ENCODE data around the gene ZDHHC19.

DNA sequence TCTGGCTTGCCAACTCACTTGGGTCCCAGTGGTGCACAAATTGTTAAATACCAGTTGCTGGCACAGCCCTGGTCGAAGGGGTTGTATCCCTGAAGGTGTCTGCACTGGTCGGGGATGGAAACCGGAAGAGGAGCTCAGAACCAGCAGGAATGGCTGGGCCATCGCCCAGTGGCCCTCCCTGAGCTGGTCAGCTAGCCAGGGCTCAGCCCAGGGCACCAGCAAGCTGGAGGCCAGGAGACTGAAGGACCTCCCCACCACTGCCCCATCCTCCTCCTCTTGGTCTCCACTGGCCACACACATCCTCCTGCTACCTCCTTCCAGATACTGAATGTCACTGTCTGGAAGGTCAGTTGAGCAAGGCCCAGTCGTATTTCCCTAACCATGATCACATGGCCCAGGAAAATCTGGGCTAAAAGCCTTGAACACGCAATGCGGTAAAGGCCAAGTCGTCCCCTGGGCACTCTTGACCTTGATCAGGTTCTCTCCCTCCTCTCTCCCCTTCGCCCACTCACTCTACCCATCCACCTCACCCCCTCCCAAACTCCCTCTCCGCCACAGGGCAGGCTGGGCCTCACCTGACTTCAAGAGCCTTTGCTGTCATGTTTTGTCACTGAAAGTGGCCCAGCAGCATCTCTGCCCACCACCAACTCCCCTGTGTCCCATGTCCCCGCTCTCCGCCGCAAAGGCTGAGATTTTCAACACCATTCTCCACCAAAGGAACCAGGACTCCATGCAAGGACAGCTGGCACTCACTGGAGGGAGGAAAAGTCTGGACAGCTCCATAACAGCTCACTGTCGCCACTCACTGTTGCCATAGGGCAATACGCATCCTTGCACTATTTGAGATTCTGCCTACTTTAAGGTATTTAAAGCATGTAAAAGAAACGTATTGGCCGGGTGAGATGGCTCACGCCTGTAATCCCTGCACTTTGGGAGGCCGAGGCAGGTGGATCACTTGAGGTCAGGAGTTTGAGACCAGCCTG, 12.1 kb downstream of the ZDHHC19 start:
- TF ChIP-seq, protein P1, sequence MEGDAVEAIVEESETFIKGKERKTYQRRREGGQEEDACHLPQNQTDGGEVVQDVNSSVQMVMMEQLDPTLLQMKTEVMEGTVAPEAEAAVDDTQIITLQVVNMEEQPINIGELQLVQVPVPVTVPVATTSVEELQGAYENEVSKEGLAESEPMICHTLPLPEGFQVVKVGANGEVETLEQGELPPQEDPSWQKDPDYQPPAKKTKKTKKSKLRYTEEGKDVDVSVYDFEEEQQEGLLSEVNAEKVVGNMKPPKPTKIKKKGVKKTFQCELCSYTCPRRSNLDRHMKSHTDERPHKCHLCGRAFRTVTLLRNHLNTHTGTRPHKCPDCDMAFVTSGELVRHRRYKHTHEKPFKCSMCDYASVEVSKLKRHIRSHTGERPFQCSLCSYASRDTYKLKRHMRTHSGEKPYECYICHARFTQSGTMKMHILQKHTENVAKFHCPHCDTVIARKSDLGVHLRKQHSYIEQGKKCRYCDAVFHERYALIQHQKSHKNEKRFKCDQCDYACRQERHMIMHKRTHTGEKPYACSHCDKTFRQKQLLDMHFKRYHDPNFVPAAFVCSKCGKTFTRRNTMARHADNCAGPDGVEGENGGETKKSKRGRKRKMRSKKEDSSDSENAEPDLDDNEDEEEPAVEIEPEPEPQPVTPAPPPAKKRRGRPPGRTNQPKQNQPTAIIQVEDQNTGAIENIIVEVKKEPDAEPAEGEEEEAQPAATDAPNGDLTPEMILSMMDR (conservative IDR thresholded peaks at IDR 0.05 in 1 of 2, IDR thresholded peaks at IDR 0.05 in 1 of 2; ENCODE audit: extremely low read depth in 1 of 2, insufficient read depth in 1 of 2, low read depth in 1 of 2, low read length in 2 of 2): peak; percentile 42
- no peak for TF ChIP-seq EZH2 (IDR thresholded peaks at IDR 0.05; ENCODE audit: borderline replicate concordance, low read length)

Measured in mammary epithelial cell (primary cell).